ENCODE results near the gene LNX1. TPM values are rescaled to one million over a fixed set of nuclear protein-coding genes. Genes with fewer than 3 reads are reported as not detected.

The LNX1 gene
- total RNA-seq, 1 experiment from 2014 or later, result 3.3 TPM

- DNase-seq (ENCODE audit: low read depth, low spot score) (no peak), ATAC-seq (no peak)
- no TSS peak for BruUV-seq (replicated peaks)
- no peak overlapping the region for H3K27ac ChIP-seq (ENCODE audit: low read depth, low read length)
- no peaks in the 10 kb centered on the region for H3K79me2 ChIP-seq (ENCODE audit: insufficient read depth, low read length)
- H3K4me2 ChIP-seq (ENCODE audit: low read length), result no peak overlapping the region
- no peaks in the 10 kb centered on the region for H3K9me2 ChIP-seq (ENCODE audit: insufficient read depth)
- peaks cover under 1% of the 10 kb centered on the region; the same call in 1 of the 2 replicates for H3K27me3 ChIP-seq (ENCODE audit: insufficient read depth, low read length)
- no peak overlapping the region for H2AFZ ChIP-seq (ENCODE audit: low read depth, low read length, poor library complexity, severe bottlenecking)
- no peaks in the 10 kb centered on the region for H3K9me3 ChIP-seq (ENCODE audit: control insufficient read depth in 1 of 2, insufficient read depth in 1 of 2, low read depth in 1 of 2, low read length in 2 of 2)
- no peaks in the 10 kb centered on the region for H3K36me3 ChIP-seq (ENCODE audit: control insufficient read depth in 1 of 2, insufficient read depth in 2 of 2, low read length in 2 of 2)
- intact Hi-C loops (cut with micrococcal nuclease), result no loop called here
- ChIA-PET CTCF (interaction anchor here (1.0 kb wide), 1 partner anchor 9 kb away, joined by 5 read pairs; no protein-coding TSS in a partner anchor), RAD21 (ENCODE audit: low non-redundant PET in 1 of 2, low total read pairs in 2 of 2, uncharacterized antibody in 2 of 2, unreplicated experiment in 2 of 2) (no interaction called here), POLR2A (no interaction called here)
- TF ChIP-seq CBX3 (IDR thresholded peaks at IDR 0.05; ENCODE audit: low read depth) (no peak), YY1 (IDR thresholded peaks at IDR 0.05; ENCODE audit: extremely low read depth, insufficient replicate concordance, low read depth, low read length) (no peak), RAD21 (IDR thresholded peaks at IDR 0.05; ENCODE audit: low read depth) (no peak)
- H3K4me1 ChIP-seq (ENCODE audit: control insufficient read depth in 1 of 2, insufficient read depth in 2 of 2, low read length in 2 of 2), result peaks cover 0 to 13% of the 10 kb centered on the region in 2 experiments; a peak in 2 of 4 replicates
- no peak overlapping the region for H3K9ac ChIP-seq (ENCODE audit: low read length)
- no peaks in the 10 kb centered on the region for H4K20me1 ChIP-seq (ENCODE audit: insufficient read depth)
- no peak overlapping the region for H3K4me3 ChIP-seq (replicated peaks in 1 of 2; ENCODE audit: low read depth in 1 of 2, low read length in 2 of 2)
These were observed 110.4 kb downstream of the LNX1 start for GRCh38 chr4:53480909-53481308.

- RAD21 ChIA-PET (ENCODE audit: low non-redundant PET in 1 of 2, low total read pairs in 2 of 2, uncharacterized antibody in 2 of 2, unreplicated experiment in 2 of 2), result no interaction called here
- POLR2A ChIA-PET, result no interaction called here
- DNase-seq (ENCODE audit: low read depth, low spot score) (no peak), ATAC-seq (no peak; the same call in 1 of the 2 replicates)
- Histone ChIP-seq H3K9me2 (ENCODE audit: insufficient read depth) (no peaks in the 10 kb centered on the region), H3K36me3 (ENCODE audit: control insufficient read depth in 1 of 2, insufficient read depth in 2 of 2, low read length in 2 of 2) (no peaks in the 10 kb centered on the region), H3K4me2 (ENCODE audit: low read length) (no peak overlapping the region), H3K27ac (ENCODE audit: low read depth, low read length) (no peak overlapping the region), H3K4me1 (ENCODE audit: control insufficient read depth in 1 of 2, insufficient read depth in 2 of 2, low read length in 2 of 2) (peaks cover 0 to 13% of the 10 kb centered on the region in 2 experiments; a peak in 2 of 4 replicates), H3K27me3 (ENCODE audit: insufficient read depth, low read length) (no peaks in the 10 kb centered on the region), H2AFZ (ENCODE audit: low read depth, low read length, poor library complexity, severe bottlenecking) (no peak overlapping the region), H3K9ac (ENCODE audit: low read length) (no peak overlapping the region), H3K79me2 (ENCODE audit: insufficient read depth, low read length) (no peaks in the 10 kb centered on the region), H3K9me3 (ENCODE audit: control insufficient read depth in 1 of 2, insufficient read depth in 1 of 2, low read depth in 1 of 2, low read length in 2 of 2) (no peaks in the 10 kb centered on the region), H4K20me1 (ENCODE audit: insufficient read depth) (no peaks in the 10 kb centered on the region), H3K4me3 (replicated peaks in 1 of 2; ENCODE audit: low read depth in 1 of 2, low read length in 2 of 2) (no peak overlapping the region)
- intact Hi-C loops (cut with micrococcal nuclease), result no loop called here
- CTCF ChIA-PET, result interaction anchor here (1.0 kb wide), 1 partner anchor 10 kb away, joined by 5 read pairs; no protein-coding TSS in a partner anchor
- BruUV-seq (replicated peaks), result no TSS peak
- TF ChIP-seq ZNF274 (IDR thresholded peaks at IDR 0.05; ENCODE audit: low read depth, low read length), result no peak
- TF ChIP-seq ZFX (IDR thresholded peaks at IDR 0.05), result no peak
- no peak for TF ChIP-seq EGR1 (IDR thresholded peaks at IDR 0.05; ENCODE audit: low read depth)
- TF ChIP-seq, protein P1, sequence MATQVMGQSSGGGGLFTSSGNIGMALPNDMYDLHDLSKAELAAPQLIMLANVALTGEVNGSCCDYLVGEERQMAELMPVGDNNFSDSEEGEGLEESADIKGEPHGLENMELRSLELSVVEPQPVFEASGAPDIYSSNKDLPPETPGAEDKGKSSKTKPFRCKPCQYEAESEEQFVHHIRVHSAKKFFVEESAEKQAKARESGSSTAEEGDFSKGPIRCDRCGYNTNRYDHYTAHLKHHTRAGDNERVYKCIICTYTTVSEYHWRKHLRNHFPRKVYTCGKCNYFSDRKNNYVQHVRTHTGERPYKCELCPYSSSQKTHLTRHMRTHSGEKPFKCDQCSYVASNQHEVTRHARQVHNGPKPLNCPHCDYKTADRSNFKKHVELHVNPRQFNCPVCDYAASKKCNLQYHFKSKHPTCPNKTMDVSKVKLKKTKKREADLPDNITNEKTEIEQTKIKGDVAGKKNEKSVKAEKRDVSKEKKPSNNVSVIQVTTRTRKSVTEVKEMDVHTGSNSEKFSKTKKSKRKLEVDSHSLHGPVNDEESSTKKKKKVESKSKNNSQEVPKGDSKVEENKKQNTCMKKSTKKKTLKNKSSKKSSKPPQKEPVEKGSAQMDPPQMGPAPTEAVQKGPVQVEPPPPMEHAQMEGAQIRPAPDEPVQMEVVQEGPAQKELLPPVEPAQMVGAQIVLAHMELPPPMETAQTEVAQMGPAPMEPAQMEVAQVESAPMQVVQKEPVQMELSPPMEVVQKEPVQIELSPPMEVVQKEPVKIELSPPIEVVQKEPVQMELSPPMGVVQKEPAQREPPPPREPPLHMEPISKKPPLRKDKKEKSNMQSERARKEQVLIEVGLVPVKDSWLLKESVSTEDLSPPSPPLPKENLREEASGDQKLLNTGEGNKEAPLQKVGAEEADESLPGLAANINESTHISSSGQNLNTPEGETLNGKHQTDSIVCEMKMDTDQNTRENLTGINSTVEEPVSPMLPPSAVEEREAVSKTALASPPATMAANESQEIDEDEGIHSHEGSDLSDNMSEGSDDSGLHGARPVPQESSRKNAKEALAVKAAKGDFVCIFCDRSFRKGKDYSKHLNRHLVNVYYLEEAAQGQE (IDR thresholded peaks at IDR 0.05; ENCODE audit: low read depth), result no peak
- no peak for TF ChIP-seq EZH2phosphoT487 (IDR thresholded peaks at IDR 0.05; ENCODE audit: borderline replicate concordance)
- TF ChIP-seq RAD21 (IDR thresholded peaks at IDR 0.05; ENCODE audit: low read depth), result no peak
- no peak for TF ChIP-seq EZH2 (IDR thresholded peaks at IDR 0.05)
These were observed 111.4 kb downstream of the LNX1 start for GRCh38 chr4:53479736-53480525.

Measured in HCT116 (cell line).